Vagina (tissue), 2 donors: ENCODE results near the gene EGR2. TPM values are rescaled to one million over a fixed set of nuclear protein-coding genes. Genes with fewer than 3 reads are reported as not detected.

ENCODE experiments used
- DNase-seq, 2 donors: peaks; one replicate each; pipeline ENCODE4 v3.0.0-alpha.2; 2017; ENCODE audit errors: extremely low spot score in 2 of 2
- H3K27ac ChIP-seq: fragments of 200-600 bp; sonication (generic); one replicate; pipeline ENCODE4 v1.5.1; 2019
- H3K27me3 ChIP-seq: fragments of 200-600 bp; sonication (generic); one replicate; pipeline ENCODE4 v1.5.1; 2019
- H3K36me3 ChIP-seq, 2 donors: fragments of 200-600 bp; sonication (generic); one replicate each; pipeline ENCODE4 v1.5.1; 2017 to 2019
- H3K4me1 ChIP-seq: fragments of 200-600 bp; sonication (generic); one replicate; pipeline ENCODE4 v1.5.1; 2019
- H3K4me3 ChIP-seq, 2 donors: fragments of 200-600 bp; sonication (generic); 1 replicate in 1 of 2; 2 replicates in 1 of 2; pipeline ENCODE4 v1.5.1; 2016 to 2019
- H3K9me3 ChIP-seq: fragments of 200-600 bp; sonication (generic); one replicate; pipeline ENCODE4 v1.5.1; 2019
- CTCF ChIP-seq, 3 experiments: fragments of 450-650 bp in 2 of 3; fragments of 200-600 bp in 1 of 3; sonication (generic) in 1 of 3; IDR thresholded peaks; one replicate each; pipeline ENCODE4 v1.5.1; 2017 to 2019; ENCODE audit warnings: antibody characterized with exemption in 3 of 3, mild to moderate bottlenecking in 2 of 3, moderate library complexity in 2 of 3
- POLR2A ChIP-seq, 2 donors: fragments of 450-650 bp; IDR thresholded peaks; one replicate each; pipeline ENCODE4 v1.6.1; 2017; ENCODE audit warnings: antibody characterized with exemption in 2 of 2, mild to moderate bottlenecking in 2 of 2, moderate library complexity in 2 of 2
- POLR2AphosphoS5 ChIP-seq, 2 donors: sonication (generic); formaldehyde crosslinking; IDR thresholded peaks; one replicate each; pipeline ENCODE4 v1.9.0; 2017; ENCODE audit warnings: antibody characterized with exemption in 2 of 2, mild to moderate bottlenecking in 2 of 2, low read depth in 1 of 2; ENCODE audit not compliant: insufficient read depth in 1 of 2
- intact Hi-C: fragments of 100-400 bp; cut with DNase I; formaldehyde crosslinking; loops from one replicate; pipeline ENCODE4 v1.15.1; 2023
- total RNA-seq: library from RNA; depleted of rRNA; stranded (reverse); fragments of >200 nt; gene quantifications from one replicate; pipeline ENCODE4 v1.2.3, GENCODE V29; 2016

The EGR2 gene
- total RNA-seq, 1 donor from 2014 or later: 3.2 TPM

- no peak overlapping the region for H3K27ac ChIP-seq
- no peak for DNase-seq
- H3K4me3 ChIP-seq: no peak overlapping the region
- TF ChIP-seq POLR2AphosphoS5 (IDR thresholded peaks at IDR 0.05; ENCODE audit: insufficient read depth in 1 of 2, low read depth in 1 of 2): no peak
- no peak for TF ChIP-seq POLR2A (IDR thresholded peaks at IDR 0.05)
- TF ChIP-seq CTCF (IDR thresholded peaks at IDR 0.05): no peak
- intact Hi-C loops: no loop called here
- no peaks in the 10 kb centered on the region for H3K4me1 ChIP-seq
- no peaks in the 10 kb centered on the region for H3K36me3 ChIP-seq
- H3K27me3 ChIP-seq: no peaks in the 10 kb centered on the region
- no peaks in the 10 kb centered on the region for H3K9me3 ChIP-seq
Observed at GRCh38 chr10:62847433-62847832, 31.3 kb upstream of the EGR2 start.

- no peak overlapping the region for H3K4me3 ChIP-seq
- no peak overlapping the region for H3K27ac ChIP-seq
- no peaks in the 10 kb centered on the region for H3K36me3 ChIP-seq
- no peaks in the 10 kb centered on the region for H3K27me3 ChIP-seq
- no peak for DNase-seq
- intact Hi-C loops: no loop called here
- TF ChIP-seq POLR2AphosphoS5 (IDR thresholded peaks at IDR 0.05; ENCODE audit: insufficient read depth in 1 of 2, low read depth in 1 of 2): no peak
- TF ChIP-seq CTCF (IDR thresholded peaks at IDR 0.05): no peak
- TF ChIP-seq POLR2A (IDR thresholded peaks at IDR 0.05): no peak
- H3K4me1 ChIP-seq: no peaks in the 10 kb centered on the region
- no peaks in the 10 kb centered on the region for H3K9me3 ChIP-seq
Observed at GRCh38 chr10:62844280-62845011, 28.3 kb upstream of the EGR2 start.

- TF ChIP-seq POLR2AphosphoS5 (IDR thresholded peaks at IDR 0.05; ENCODE audit: insufficient read depth in 1 of 2, low read depth in 1 of 2) (no peak), CTCF (IDR thresholded peaks at IDR 0.05) (no peak), POLR2A (IDR thresholded peaks at IDR 0.05) (no peak)
- H3K36me3 ChIP-seq: no peaks in the 10 kb centered on the region
- intact Hi-C loops: no loop called here
- H3K4me1 ChIP-seq: no peaks in the 10 kb centered on the region
- no peak overlapping the region for H3K27ac ChIP-seq
- no peaks in the 10 kb centered on the region for H3K27me3 ChIP-seq
- H3K4me3 ChIP-seq: no peak overlapping the region
- no peaks in the 10 kb centered on the region for H3K9me3 ChIP-seq
- no peak for DNase-seq
Observed at GRCh38 chr10:62843600-62843999, 27.4 kb upstream of the EGR2 start.

- TF ChIP-seq CTCF (IDR thresholded peaks at IDR 0.05) (no peak), POLR2AphosphoS5 (IDR thresholded peaks at IDR 0.05; ENCODE audit: insufficient read depth in 1 of 2, low read depth in 1 of 2) (no peak), POLR2A (IDR thresholded peaks at IDR 0.05) (no peak)
- no peak for DNase-seq
- Histone ChIP-seq H3K9me3 (no peaks in the 10 kb centered on the region), H3K36me3 (no peaks in the 10 kb centered on the region), H3K27ac (no peak overlapping the region), H3K27me3 (no peaks in the 10 kb centered on the region), H3K4me3 (no peak overlapping the region), H3K4me1 (no peaks in the 10 kb centered on the region)
- intact Hi-C loops: no loop called here
Observed at GRCh38 chr10:62842983-62843382, 26.8 kb upstream of the EGR2 start.

GRCh38 chr10:62839590-62839989 is 23.4 kb upstream of the EGR2 start:
- intact Hi-C loops: no loop called here
- H3K4me1 ChIP-seq: no peaks in the 10 kb centered on the region
- no peaks in the 10 kb centered on the region for H3K27me3 ChIP-seq
- H3K36me3 ChIP-seq: no peaks in the 10 kb centered on the region
- H3K4me3 ChIP-seq: no peak overlapping the region
- DNase-seq: no peak
- TF ChIP-seq POLR2A (IDR thresholded peaks at IDR 0.05) (no peak), CTCF (IDR thresholded peaks at IDR 0.05) (no peak), POLR2AphosphoS5 (IDR thresholded peaks at IDR 0.05; ENCODE audit: insufficient read depth in 1 of 2, low read depth in 1 of 2) (no peak)
- H3K9me3 ChIP-seq: no peaks in the 10 kb centered on the region
- no peak overlapping the region for H3K27ac ChIP-seq
